Skeletal muscle satellite cell (primary cell): ENCODE data around the gene ATAT1.

Experiments used
- H3K27me3 ChIP-seq: 2 replicates; pipeline ENCODE4 v1.7.0; 2013; ENCODE audit warnings: low read length; ENCODE audit not compliant: control insufficient read depth, insufficient read depth
- H3K36me3 ChIP-seq: 2 replicates; pipeline ENCODE4 v1.7.0; 2013; ENCODE audit warnings: mild to moderate bottlenecking, control low read depth, low read length; ENCODE audit not compliant: insufficient read depth
- H3K4me1 ChIP-seq: 2 replicates; pipeline ENCODE4 v1.7.0; 2013; ENCODE audit warnings: low read length; ENCODE audit not compliant: control insufficient read depth, insufficient read depth
- H3K4me2 ChIP-seq: 2 replicates; pipeline ENCODE4 v1.7.0; 2013; ENCODE audit warnings: mild to moderate bottlenecking, low read length
- H3K4me3 ChIP-seq: 2 replicates; pipeline ENCODE4 v1.7.0; 2013; ENCODE audit warnings: low read length
- H3K9ac ChIP-seq: 2 replicates; pipeline ENCODE4 v1.7.0; 2013; ENCODE audit warnings: mild to moderate bottlenecking, low read depth, low read length, moderate library complexity
- H3K9me3 ChIP-seq: replicated peaks from 2 replicates; pipeline ENCODE4 v1.7.0; 2013; ENCODE audit warnings: mild to moderate bottlenecking, control low read depth, low read length

The ATAT1 gene

GRCh38 chr6:30614044-30614842 is 12.4 kb upstream of the ATAT1 start:
- H3K9me3 ChIP-seq, result no peaks in the 10 kb centered on the region
- no peaks in the 10 kb centered on the region for H3K27me3 ChIP-seq
- peaks cover 33% of the 10 kb centered on the region for H3K4me1 ChIP-seq
- peak overlapping the region; percentile 99 for H3K9ac ChIP-seq
- peaks cover 25% of the 10 kb centered on the region for H3K36me3 ChIP-seq
- H3K4me2 ChIP-seq, result peak overlapping the region; percentile 95
- H3K4me3 ChIP-seq, result peak overlapping the region; percentile 56

- H3K4me1 ChIP-seq, result peaks cover 33% of the 10 kb centered on the region
- H3K4me2 ChIP-seq, result peak overlapping the region; percentile 95
- H3K4me3 ChIP-seq, result peak overlapping the region; percentile 89
- H3K9ac ChIP-seq, result peak overlapping the region; percentile 99
- H3K36me3 ChIP-seq, result peaks cover 26% of the 10 kb centered on the region
- H3K9me3 ChIP-seq, result no peaks in the 10 kb centered on the region
- no peaks in the 10 kb centered on the region for H3K27me3 ChIP-seq
These were observed 11.8 kb upstream of the ATAT1 start for GRCh38 chr6:30614843-30615218.

GRCh38 chr6:30615219-30615957 is 11.3 kb upstream of the ATAT1 start:
- peak overlapping the region; percentile 99 for H3K9ac ChIP-seq
- H3K4me3 ChIP-seq, result peak overlapping the region; percentile 89
- H3K4me2 ChIP-seq, result peak overlapping the region; percentile 95
- peaks cover 26% of the 10 kb centered on the region for H3K36me3 ChIP-seq
- no peaks in the 10 kb centered on the region for H3K9me3 ChIP-seq
- H3K4me1 ChIP-seq, result peaks cover 33% of the 10 kb centered on the region
- H3K27me3 ChIP-seq, result no peaks in the 10 kb centered on the region

GRCh38 chr6:30615958-30616810 is 10.5 kb upstream of the ATAT1 start:
- Histone ChIP-seq H3K36me3 (peaks cover 26% of the 10 kb centered on the region), H3K9me3 (no peaks in the 10 kb centered on the region), H3K4me2 (peak overlapping the region; percentile 95), H3K4me3 (peak overlapping the region; percentile 89), H3K9ac (peak overlapping the region; percentile 99), H3K4me1 (peaks cover 33% of the 10 kb centered on the region), H3K27me3 (no peaks in the 10 kb centered on the region)

DNA sequence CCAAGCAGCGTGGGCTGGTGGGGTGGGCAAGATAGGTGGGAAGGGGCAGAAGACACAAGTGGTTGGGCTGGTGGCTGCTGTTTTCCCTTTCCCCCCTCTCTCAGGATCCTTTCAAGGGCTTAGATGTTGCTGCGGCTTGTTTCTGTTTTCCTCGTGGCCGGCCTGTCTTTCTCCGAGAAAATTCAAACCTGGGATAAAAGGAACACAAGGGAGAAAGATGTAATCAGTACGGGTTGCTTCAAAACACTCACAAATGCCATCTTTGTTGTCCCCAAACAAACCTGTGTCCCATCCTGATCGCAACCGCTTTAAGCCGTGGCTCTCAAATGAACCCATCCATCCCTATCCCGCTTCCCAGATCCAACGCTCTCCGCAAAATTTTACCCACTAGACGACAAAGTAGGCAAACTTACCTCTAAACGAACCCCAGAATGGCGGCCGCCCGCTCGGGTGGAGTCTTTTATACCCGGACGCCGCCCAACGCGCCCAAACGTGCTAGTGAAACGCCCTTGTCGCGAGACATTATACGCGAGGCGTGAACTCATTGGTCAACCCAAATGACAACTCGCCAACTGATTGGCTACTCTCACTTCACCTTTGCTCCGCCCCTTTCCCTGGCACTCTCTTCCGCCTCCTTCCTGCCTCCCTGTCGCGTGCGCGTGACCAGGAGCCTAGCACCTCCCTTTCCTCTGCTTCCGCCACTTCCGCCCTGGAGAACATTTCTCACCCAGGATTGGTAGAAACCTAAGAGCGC is 9.7 kb upstream of the ATAT1 start, which contains the start of gene PPP1R10:
TSS of gene PPP1R10 (minus strand) at position 433 of the 754 bp plus-strand sequence. CDS start 7,299 bp downstream, outside the sequence.
- Histone ChIP-seq H3K4me2 (peak within 1 kb of the TSS; percentile 95), H3K27me3 (no peaks in the 10 kb centered on the region), H3K4me1 (peaks cover 33% of the 10 kb centered on the region), H3K9me3 (no peaks in the 10 kb centered on the region), H3K9ac (peak within 1 kb of the TSS; percentile 99), H3K36me3 (peaks cover 27% of the 10 kb centered on the region), H3K4me3 (peak within 1 kb of the TSS; percentile 89)

DNA sequence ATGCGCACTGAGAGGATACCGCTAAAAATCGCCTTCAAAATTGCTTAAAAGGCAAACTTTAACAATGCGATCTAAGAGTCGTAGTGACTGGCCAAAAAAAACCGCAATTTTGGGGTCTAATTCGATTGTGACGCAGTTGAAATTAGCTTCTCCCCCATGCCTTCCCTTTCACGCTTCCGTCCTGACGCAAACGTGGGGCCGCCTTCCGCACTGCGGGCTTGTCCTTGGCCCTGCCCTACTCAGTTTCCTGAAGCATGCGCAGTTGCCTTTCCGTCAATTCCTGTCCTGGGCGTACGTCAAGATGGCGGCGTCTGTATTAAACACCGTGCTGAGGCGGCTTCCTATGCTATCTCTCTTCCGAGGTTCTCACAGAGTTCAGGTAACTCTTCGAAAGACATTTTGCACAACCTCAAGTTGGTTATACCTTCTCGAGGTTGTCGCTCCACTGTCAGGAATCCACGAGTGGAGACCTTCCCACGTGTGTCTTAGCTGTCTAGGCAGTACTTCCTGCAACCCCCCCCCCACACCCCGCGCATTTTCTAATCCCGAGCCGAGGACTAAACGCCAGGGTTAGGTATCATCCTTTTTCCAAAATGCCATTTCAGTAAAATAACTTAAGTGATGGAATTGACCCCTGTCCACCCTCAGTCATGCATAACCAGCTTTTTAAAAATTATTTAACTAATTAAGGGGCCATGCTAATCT is 9.0 kb upstream of the ATAT1 start, which contains the start of gene MRPS18B:
TSS of gene MRPS18B (plus strand) at position 276 of the 705 bp plus-strand sequence. CDS start at position 302, 26 bp downstream.
- Histone ChIP-seq H3K9me3 (no peaks in the 10 kb centered on the region), H3K36me3 (peaks cover 32% of the 10 kb centered on the region), H3K4me1 (peaks cover 31% of the 10 kb centered on the region), H3K4me3 (peak within 1 kb of the TSS; percentile 89), H3K27me3 (no peaks in the 10 kb centered on the region), H3K9ac (peak within 1 kb of the TSS; percentile 99), H3K4me2 (peak within 1 kb of the TSS; percentile 95)

- peak overlapping the region; percentile 80 for H3K4me3 ChIP-seq
- no peaks in the 10 kb centered on the region for H3K27me3 ChIP-seq
- H3K4me2 ChIP-seq, result peak overlapping the region; percentile 82
- H3K9me3 ChIP-seq, result no peaks in the 10 kb centered on the region
- H3K36me3 ChIP-seq, result peaks cover 37% of the 10 kb centered on the region
- peak overlapping the region; percentile 99 for H3K9ac ChIP-seq
- peaks cover 24% of the 10 kb centered on the region for H3K4me1 ChIP-seq
These were observed 8.3 kb upstream of the ATAT1 start for GRCh38 chr6:30618270-30618797.

DNA sequence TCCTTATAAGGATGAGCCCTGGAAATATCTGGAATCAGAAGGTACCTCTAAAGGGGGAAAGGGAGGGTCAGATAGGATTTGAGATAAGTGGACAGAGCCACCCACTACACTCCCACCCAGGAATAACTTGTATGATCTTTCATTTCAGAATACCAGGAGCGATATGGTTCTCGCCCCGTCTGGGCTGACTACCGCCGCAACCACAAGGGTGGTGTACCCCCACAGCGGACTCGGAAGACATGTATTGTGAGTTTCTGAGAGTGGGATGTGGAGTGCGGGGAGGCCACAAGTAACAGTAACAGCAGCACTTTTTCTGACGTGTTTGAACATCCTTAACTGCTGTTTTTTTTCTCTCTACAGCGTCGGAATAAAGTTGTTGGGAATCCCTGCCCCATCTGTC is 7.1 kb upstream of the ATAT1 start:
- Histone ChIP-seq H3K36me3 (peaks cover 41% of the 10 kb centered on the region), H3K4me2 (no peak overlapping the region)

DNA sequence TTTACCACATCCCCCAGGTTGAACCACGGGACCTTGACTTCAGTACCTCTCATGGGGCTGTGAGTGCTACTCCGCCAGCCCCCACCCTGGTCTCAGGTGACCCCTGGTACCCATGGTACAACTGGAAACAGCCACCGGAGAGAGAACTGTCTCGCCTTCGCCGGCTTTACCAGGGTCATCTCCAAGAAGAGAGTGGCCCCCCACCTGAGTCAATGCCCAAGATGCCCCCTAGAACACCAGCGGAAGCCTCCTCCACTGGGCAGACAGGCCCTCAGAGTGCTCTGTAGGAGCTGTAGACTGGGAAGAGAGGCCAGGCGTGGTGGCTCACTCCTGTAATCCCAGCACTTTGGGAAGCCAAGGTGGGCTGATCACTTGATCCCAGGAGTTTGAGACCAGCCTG is 1.2 kb upstream of the ATAT1 start:
- H3K9me3 ChIP-seq, result no peaks in the 10 kb centered on the region
- H3K9ac ChIP-seq, result no peak overlapping the region
- H3K4me1 ChIP-seq, result peaks cover 14% of the 10 kb centered on the region
- H3K4me3 ChIP-seq, result no peak overlapping the region
- H3K4me2 ChIP-seq, result no peak overlapping the region
- peaks cover 47% of the 10 kb centered on the region for H3K36me3 ChIP-seq
- no peaks in the 10 kb centered on the region for H3K27me3 ChIP-seq

More for the DNA sequence above, 7.1 kb upstream of the ATAT1 start:
- Histone ChIP-seq H3K4me1 (peaks cover 12% of the 10 kb centered on the region), H3K9me3 (no peaks in the 10 kb centered on the region), H3K4me3 (no peak overlapping the region), H3K27me3 (no peaks in the 10 kb centered on the region), H3K9ac (peak overlapping the region; percentile 99)

- Histone ChIP-seq H3K9me3 (no peaks in the 10 kb centered on the region), H3K36me3 (peaks cover 25% of the 10 kb centered on the region), H3K4me3 (no peak overlapping the region)
These were observed 9.2 kb downstream of the ATAT1 start for GRCh38 chr6:30635834-30636233.

More at GRCh38 chr6:30635834-30636233, 9.2 kb downstream of the ATAT1 start:
- H3K9ac ChIP-seq, result no peak overlapping the region
- H3K27me3 ChIP-seq, result no peaks in the 10 kb centered on the region
- H3K4me1 ChIP-seq, result no peaks in the 10 kb centered on the region
- no peak overlapping the region for H3K4me2 ChIP-seq
